COLO829 (cell line): ENCODE measurements around the gene RALGAPB.

Experiments
- DNase-seq: peaks from one replicate; pipeline ENCODE4 v3.0.0; 2012; ENCODE audit warnings: low spot score

RALGAPB gene

DNA sequence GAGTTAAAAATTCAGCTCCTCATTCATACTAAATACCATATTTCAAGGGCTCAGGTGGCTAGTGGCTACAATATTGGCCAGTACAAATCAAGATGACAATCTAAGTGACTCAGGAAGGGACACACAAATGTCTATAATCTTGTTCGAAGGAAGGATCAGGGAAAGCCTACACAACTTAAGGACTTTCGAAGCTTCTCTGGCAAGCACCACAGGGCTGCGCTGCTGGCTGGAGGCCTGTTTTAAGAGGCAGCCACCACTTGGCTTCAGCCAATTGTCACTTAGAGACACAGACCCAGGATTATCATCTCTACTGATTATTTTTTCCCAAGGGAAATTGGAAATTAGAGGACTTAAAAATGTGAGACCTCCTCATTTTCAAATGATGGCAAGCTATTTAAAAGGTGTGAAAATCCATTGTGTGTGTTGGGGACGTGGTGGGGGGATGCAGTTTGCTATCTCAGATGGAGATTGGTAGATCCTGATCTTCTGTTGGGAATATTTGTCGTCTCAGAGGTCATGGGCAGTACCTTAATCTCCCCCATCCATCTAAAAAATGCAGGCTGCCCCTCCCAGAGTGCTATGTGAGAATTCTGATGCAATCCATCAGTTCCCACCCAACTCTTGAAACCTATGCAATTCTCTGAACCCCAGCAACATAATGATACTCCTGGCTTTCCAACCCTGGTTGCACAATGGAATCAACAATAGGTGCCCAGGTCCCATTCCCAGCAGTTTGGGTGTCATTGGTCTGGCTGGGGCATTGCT, 140.3 kb downstream of the RALGAPB start:
- DNase-seq = no peak

- no peak for DNase-seq
Observed at GRCh38 chr20:38615283-38615682, 142.6 kb downstream of the RALGAPB start.

DNA sequence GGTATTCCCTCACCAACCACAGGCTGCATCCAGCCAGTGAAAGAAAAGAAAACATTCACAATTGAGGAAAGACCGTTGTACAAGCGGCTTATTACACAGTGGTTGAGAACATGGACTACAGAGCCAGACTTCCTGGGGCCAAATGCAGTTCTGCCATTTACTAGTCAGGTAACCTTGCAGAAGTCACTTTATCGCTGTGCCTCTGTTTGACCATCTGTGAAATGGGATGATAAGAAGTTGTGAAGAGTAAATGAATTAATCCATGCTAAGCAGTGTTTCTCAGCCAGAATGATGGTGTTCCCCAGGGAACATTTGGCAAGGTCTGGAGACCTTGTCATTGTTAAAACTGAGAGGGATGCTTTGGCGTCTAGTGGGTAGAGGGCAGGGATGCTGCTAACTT, 143.8 kb downstream of the RALGAPB start:
- DNase-seq = no peak

GRCh38 chr20:38617011-38617829, 144.6 kb downstream of the RALGAPB start:
- DNase-seq = no peak

- DNase-seq = no peak
Observed at GRCh38 chr20:38617830-38618196, 145.2 kb downstream of the RALGAPB start.

DNA sequence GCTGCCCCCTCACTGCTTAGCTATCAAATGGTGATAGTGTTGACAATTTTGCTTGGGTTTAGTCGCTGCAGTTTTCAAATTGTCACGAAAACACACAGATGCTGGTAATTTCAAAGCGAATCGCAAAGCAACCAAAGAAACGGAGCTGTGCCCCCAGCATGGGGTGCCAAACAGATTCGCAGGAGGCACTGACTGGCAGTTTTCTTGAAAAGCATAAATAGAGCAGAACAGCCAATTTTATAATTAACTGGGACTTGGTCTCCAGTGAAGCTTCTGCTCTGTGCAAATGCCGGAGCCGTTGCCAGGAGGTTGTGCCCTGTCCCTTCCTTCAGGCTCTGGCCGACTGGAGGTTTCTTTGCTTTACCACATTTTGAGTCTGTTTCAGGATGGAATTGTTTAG, 147.8 kb downstream of the RALGAPB start:
- no peak for DNase-seq

- DNase-seq = no peak
Observed at GRCh38 chr20:38623061-38623460, 150.4 kb downstream of the RALGAPB start.

DNA sequence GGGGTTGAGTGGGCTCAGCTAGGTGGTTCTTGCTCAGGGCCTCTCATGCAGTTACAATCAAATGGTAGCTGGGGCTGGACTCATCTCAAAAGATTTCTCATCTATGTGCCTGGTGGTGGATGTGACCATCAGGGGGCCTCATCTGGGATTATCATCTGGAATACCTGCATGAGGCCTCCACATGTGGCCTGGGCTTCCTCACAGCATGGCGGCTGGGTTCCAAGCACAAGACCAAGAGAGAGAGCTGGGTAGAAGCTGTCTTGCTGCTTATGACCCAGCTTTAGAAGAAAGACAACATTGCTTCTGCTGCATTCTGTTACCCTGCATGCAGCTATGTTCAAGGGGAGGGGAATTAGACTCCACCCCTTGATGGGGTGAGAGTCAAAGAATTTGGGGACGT, 151.4 kb downstream of the RALGAPB start:
- DNase-seq = no peak

GRCh38 chr20:38625896-38626295, 153.3 kb downstream of the RALGAPB start:
- no peak for DNase-seq

GRCh38 chr20:38626921-38627659, 154.4 kb downstream of the RALGAPB start:
- no peak for DNase-seq
